ENCODE data around the gene LGMN. TPM values are rescaled to one million over a fixed set of nuclear protein-coding genes. Genes with fewer than 3 reads are reported as not detected.
A peak's percentile ranks its signal among the peaks of the same experiment; 100 is the strongest.

LGMN gene
- total and polyA plus RNA-seq, 12 donors = 82.2 to 211 (median 103) TPM

GRCh38 chr14:92702441-92702918 lies 45.9 kb downstream of the LGMN start:
- Histone ChIP-seq H3K4me3 (no peak overlapping the region), H3K27ac (peak overlapping the region in 1 of 10 donors; percentile 50), H3K4me1 (peaks cover 0 to 31% (median 0%) of the 10 kb centered on the region in 9 donors), H3K9me3 (no peaks in the 10 kb centered on the region), H3K27me3 (no peaks in the 10 kb centered on the region), H3K36me3 (peaks cover 0 to 52% (median 30%) of the 10 kb centered on the region in 9 donors)
- intact Hi-C loops (cut with DNase I) = no loop called here
- ATAC-seq (peak in 6 of 8 donors; percentile 34 to 60 (median 50)), DNase-seq (no peak)
- 89 to 91% methylated on average over 9 of the region's 9 CpGs for WGBS, 2 donors
- no peak for TF ChIP-seq CTCF (IDR thresholded peaks at IDR 0.05)

GRCh38 chr14:92701826-92702225 lies 46.6 kb downstream of the LGMN start:
- Histone ChIP-seq H3K27me3 (no peaks in the 10 kb centered on the region), H3K9me3 (no peaks in the 10 kb centered on the region), H3K4me3 (no peak overlapping the region), H3K36me3 (peaks cover 0 to 46% (median 30%) of the 10 kb centered on the region in 9 donors), H3K27ac (no peak overlapping the region), H3K4me1 (peaks cover 0 to 35% (median 0%) of the 10 kb centered on the region in 9 donors)
- intact Hi-C loops (cut with DNase I) = no loop called here
- DNase-seq (no peak), ATAC-seq (no peak)
- TF ChIP-seq CTCF (IDR thresholded peaks at IDR 0.05) = no peak
- 90 to 94% methylated on average over 10 of the region's 10 CpGs for WGBS, 2 donors

- Histone ChIP-seq H3K4me3 (no peak overlapping the region), H3K9me3 (no peaks in the 10 kb centered on the region), H3K36me3 (peaks cover 0 to 12% (median 3%) of the 10 kb centered on the region in 9 donors), H3K27ac (no peak overlapping the region), H3K27me3 (no peaks in the 10 kb centered on the region), H3K4me1 (peaks cover 0 to 49% (median 9%) of the 10 kb centered on the region in 9 donors)
- intact Hi-C loops (cut with DNase I) = no loop called here
- no peak for TF ChIP-seq CTCF (IDR thresholded peaks at IDR 0.05)
- no peak for DNase-seq
- no peak for ATAC-seq
Observed at GRCh38 chr14:92698393-92698792, 50.0 kb downstream of the LGMN start.

- no peak for TF ChIP-seq CTCF (IDR thresholded peaks at IDR 0.05)
- ATAC-seq (no peak), DNase-seq (no peak)
- intact Hi-C loops (cut with DNase I) = no loop called here
- Histone ChIP-seq H3K27me3 (no peaks in the 10 kb centered on the region), H3K27ac (no peak overlapping the region), H3K4me3 (no peak overlapping the region), H3K36me3 (no peaks in the 10 kb centered on the region), H3K9me3 (no peaks in the 10 kb centered on the region), H3K4me1 (peaks cover 7 to 50% (median 23%) of the 10 kb centered on the region in 9 donors)
- WGBS, 2 donors = 84 to 86% methylated on average over 4 of the region's 4 CpGs
Observed at GRCh38 chr14:92696366-92696765, 52.1 kb downstream of the LGMN start.

Data from heart right ventricle (tissue), 16 donors.